ENCODE data around the gene MKRN3. TPM values are rescaled to one million over a fixed set of nuclear protein-coding genes. Genes with fewer than 3 reads are reported as not detected.

The MKRN3 gene
- total RNA-seq, 1 experiment from 2014 or later = not detected

- peaks cover 29% of the 10 kb centered on the region for H3K9me3 Mint-ChIP-seq
- ChIA-PET CTCF (interaction anchor here (1.2 kb wide), 1 partner anchor 13 kb away, joined by 3 read pairs; no protein-coding TSS in a partner anchor), POLR2A (no interaction called here)
- peaks cover 13% of the 10 kb centered on the region for H3K27me3 Mint-ChIP-seq (ENCODE audit: low read depth)
- DNase-seq (ENCODE audit: low spot score) (no peak), ATAC-seq (no peak)
- H3K27ac Mint-ChIP-seq = no peak overlapping the region
- H3K36me3 Mint-ChIP-seq = peaks cover 16% of the 10 kb centered on the region
- no peak for TF ChIP-seq FOXP1 (CRISPR knock-in tag; IDR thresholded peaks at IDR 0.05; ENCODE audit: borderline replicate concordance)
- no peak for TF ChIP-seq USF2 (CRISPR knock-in tag; IDR thresholded peaks at IDR 0.05)
- TF ChIP-seq ZNF416 (CRISPR knock-in tag; IDR thresholded peaks at IDR 0.05) = no peak
- no peak for TF ChIP-seq E2F5 (CRISPR knock-in tag; IDR thresholded peaks at IDR 0.05)
- no peak for TF ChIP-seq NR3C1 (CRISPR knock-in tag; conservative IDR thresholded peaks at IDR 0.05; ENCODE audit: low read depth)
- no peaks in the 10 kb centered on the region for H3K4me1 Mint-ChIP-seq
- H3K4me3 Mint-ChIP-seq = no peak overlapping the region
Observed at GRCh38 chr15:23616536-23616935, 51.1 kb downstream of the MKRN3 start.

Small RNA genes lying within 50 kb of the gene (microRNA-seq; reads per million reads assigned to microRNA genes)
- gene MIR4508 (ENCODE audit: borderline number of aligned reads) = not detected

Other genes with a start within 250 kb of the MKRN3 start
- gene GOLGA6L26, start 231.5 kb upstream of the MKRN3 start, total RNA-seq (2021) = not detected in 3 replicates
- gene GOLGA8S, start 210.9 kb upstream of the MKRN3 start, total RNA-seq (2021) = 0.16 to 0.23 TPM (median 0.22 TPM) in 3 replicates
- not detected in 3 replicates for gene GOLGA6L2, start 118.4 kb upstream of the MKRN3 start, total RNA-seq (2021)
- gene MAGEL2, start 82.2 kb downstream of the MKRN3 start, total RNA-seq (2021) = 10.7 to 12.4 TPM (median 11.2 TPM) in 3 replicates
- 40.0 to 49.7 TPM (median 45.1 TPM) in 3 replicates for gene NDN, start 121.6 kb downstream of the MKRN3 start, total RNA-seq (2021)